OCI-LY3 (cell line): ENCODE data around the gene TMEM168.

Experiments
- H2AFZ ChIP-seq: fragments of 200-600, 300-600 bp; shearing (Covaris generic); 2 replicates; pipeline ENCODE4 v1.6.0; 2014; ENCODE audit warnings: antibody characterized with exemption, low read depth, low read length
- H3K27ac ChIP-seq: fragments of 200-600, 300-600 bp; sonication (generic); 2 replicates; pipeline ENCODE4 v1.5.1; 2014; ENCODE audit warnings: mild to moderate bottlenecking, low read length, moderate library complexity, mixed read lengths
- H3K27me3 ChIP-seq: fragments of 200-600, 300-600 bp; sonication (generic); 2 replicates; pipeline ENCODE4 v1.6.1; 2014; ENCODE audit warnings: low read depth, low read length, mixed read lengths
- H3K36me3 ChIP-seq: fragments of 200-600, 300-600 bp; sonication (generic); replicated peaks from 2 replicates; pipeline ENCODE3; 2014; ENCODE audit warnings: low read depth, low read length, mixed read lengths
- H3K4me1 ChIP-seq: fragments of 300-600, 200-600 bp; sonication (generic); 2 replicates; pipeline ENCODE4 v1.6.1; 2014; ENCODE audit warnings: low read length, mixed read lengths
- H3K4me2 ChIP-seq: fragments of 200-600, 300-600 bp; sonication (generic); 2 replicates; pipeline ENCODE4 v1.6.1; 2014; ENCODE audit warnings: low read length, mixed read lengths
- H3K4me3 ChIP-seq: fragments of 300-600, 200-600 bp; sonication (generic); 2 replicates; pipeline ENCODE4 v1.5.1; 2014; ENCODE audit warnings: antibody characterized with exemption, mild to moderate bottlenecking, low read length, moderate library complexity
- H3K79me2 ChIP-seq: fragments of 300-600, 200-600 bp; shearing (Covaris generic); 2 replicates; pipeline ENCODE4 v1.6.1; 2014; ENCODE audit warnings: mild to moderate bottlenecking, low read length, mixed read lengths
- H3K9ac ChIP-seq: fragments of 300-600, 200-600 bp; shearing (Covaris generic); 2 replicates; pipeline ENCODE4 v1.6.0; 2014; ENCODE audit warnings: mild to moderate bottlenecking, low read length, moderate library complexity
- H3K9me3 ChIP-seq: fragments of 200-600, 300-600 bp; shearing (Covaris generic); 2 replicates; pipeline ENCODE4 v1.6.1; 2014; ENCODE audit warnings: low read length, mixed read lengths; ENCODE audit not compliant: insufficient read depth
- H4K20me1 ChIP-seq: fragments of 200-600, 300-600 bp; sonication (generic); 2 replicates; pipeline ENCODE4 v1.6.1; 2016; ENCODE audit warnings: low read length, mixed read lengths; ENCODE audit not compliant: insufficient read depth
- CTCF ChIP-seq: fragments of 200-600, 300-600 bp; sonication (generic); IDR thresholded peaks from 2 replicates; pipeline ENCODE4 v1.5.1; 2014; ENCODE audit warnings: antibody characterized with exemption, low read length, low read depth
- EZH2phosphoT487 ChIP-seq: fragments of 200-600 bp; shearing (Covaris generic); IDR thresholded peaks from 2 replicates; pipeline ENCODE4 v1.6.1; 2018; ENCODE audit warnings: antibody characterized with exemption, mixed run types, low read depth

The TMEM168 gene

GRCh38 chr7:112770051-112770450 lies 20.1 kb downstream of the TMEM168 start:
- H2AFZ ChIP-seq: no peak overlapping the region
- no peaks in the 10 kb centered on the region for H4K20me1 ChIP-seq
- no peak overlapping the region for H3K27ac ChIP-seq
- H3K79me2 ChIP-seq: no peaks in the 10 kb centered on the region
- H3K27me3 ChIP-seq: no peaks in the 10 kb centered on the region
- no peak overlapping the region for H3K9ac ChIP-seq
- no peak overlapping the region for H3K4me2 ChIP-seq
- H3K36me3 ChIP-seq: peaks cover 12% of the 10 kb centered on the region
- no peaks in the 10 kb centered on the region for H3K4me1 ChIP-seq
- H3K9me3 ChIP-seq: no peaks in the 10 kb centered on the region
- no peak for TF ChIP-seq CTCF
- TF ChIP-seq EZH2phosphoT487: no peak
- no peak overlapping the region for H3K4me3 ChIP-seq

GRCh38 chr7:112765105-112765504 lies 25.1 kb downstream of the TMEM168 start:
- H3K27me3 ChIP-seq: no peaks in the 10 kb centered on the region
- no peaks in the 10 kb centered on the region for H3K9me3 ChIP-seq
- no peak overlapping the region for H3K4me3 ChIP-seq
- no peak overlapping the region for H2AFZ ChIP-seq
- H3K79me2 ChIP-seq: no peaks in the 10 kb centered on the region
- H3K9ac ChIP-seq: no peak overlapping the region
- H3K4me2 ChIP-seq: no peak overlapping the region
- TF ChIP-seq CTCF (no peak), EZH2phosphoT487 (no peak)
- no peak overlapping the region for H3K27ac ChIP-seq
- no peaks in the 10 kb centered on the region for H3K4me1 ChIP-seq
- peaks cover 6% of the 10 kb centered on the region for H3K36me3 ChIP-seq
- H4K20me1 ChIP-seq: no peaks in the 10 kb centered on the region

- no peak overlapping the region for H3K4me2 ChIP-seq
- no peak for TF ChIP-seq EZH2phosphoT487
- no peak for TF ChIP-seq CTCF
- H3K36me3 ChIP-seq: peaks cover 6% of the 10 kb centered on the region
Measured at GRCh38 chr7:112763996-112764395, 26.2 kb downstream of the TMEM168 start.

GRCh38 chr7:112763298-112763697 lies 26.9 kb downstream of the TMEM168 start:
- TF ChIP-seq CTCF: no peak
- no peak for TF ChIP-seq EZH2phosphoT487
- no peaks in the 10 kb centered on the region for H3K27me3 ChIP-seq
- H2AFZ ChIP-seq: no peak overlapping the region
- H3K27ac ChIP-seq: no peak overlapping the region
- no peaks in the 10 kb centered on the region for H4K20me1 ChIP-seq
- no peak overlapping the region for H3K9ac ChIP-seq
- H3K4me3 ChIP-seq: no peak overlapping the region
- no peaks in the 10 kb centered on the region for H3K79me2 ChIP-seq
- H3K4me1 ChIP-seq: no peaks in the 10 kb centered on the region
- no peaks in the 10 kb centered on the region for H3K9me3 ChIP-seq
- H3K36me3 ChIP-seq: peaks cover 6% of the 10 kb centered on the region
- no peak overlapping the region for H3K4me2 ChIP-seq

More at GRCh38 chr7:112763996-112764395, 26.2 kb downstream of the TMEM168 start:
- Histone ChIP-seq H3K79me2 (no peaks in the 10 kb centered on the region), H3K9me3 (no peaks in the 10 kb centered on the region), H3K9ac (no peak overlapping the region), H3K27ac (no peak overlapping the region), H3K4me1 (no peaks in the 10 kb centered on the region), H3K27me3 (no peaks in the 10 kb centered on the region), H2AFZ (no peak overlapping the region), H3K4me3 (no peak overlapping the region), H4K20me1 (no peaks in the 10 kb centered on the region)
